DND-41 (cell line): ENCODE measurements around the gene RARG.
A peak's percentile ranks its signal among the peaks of the same experiment; 100 is the strongest.

Experiments
- ATAC-seq: fragments of 200-7000 bp; cut with Tn5 transposase; 3 replicates; pipeline ENCODE4 v1.9.1; 2021; ENCODE audit warnings: low read depth; ENCODE audit not compliant: insufficient read depth
- DNase-seq: peaks from one replicate; pipeline ENCODE4 v3.0.0-alpha.2; 2020
- H2AFZ ChIP-seq: 2 replicates; pipeline ENCODE4 v1.6.0; 2012; ENCODE audit warnings: low read depth, low read length
- H3K27ac ChIP-seq: 2 replicates; pipeline ENCODE4 v1.5.1; 2012; ENCODE audit warnings: low read length, inconsistent platforms
- H3K27me3 ChIP-seq: fragments of 200-600 bp; sonication (generic); 2 replicates; pipeline ENCODE4 v1.6.0; 2012; ENCODE audit warnings: low read length, mild to moderate bottlenecking, inconsistent platforms; ENCODE audit not compliant: insufficient read depth, poor library complexity
- H3K36me3 ChIP-seq: 2 replicates; pipeline ENCODE4 v1.5.1; 2012; ENCODE audit warnings: low read length, inconsistent platforms; ENCODE audit not compliant: insufficient read depth
- H3K4me1 ChIP-seq: 2 replicates; pipeline ENCODE4 v1.5.1; 2012; ENCODE audit warnings: mild to moderate bottlenecking, low read length; ENCODE audit not compliant: insufficient read depth
- H3K4me2 ChIP-seq: 2 replicates; pipeline ENCODE4 v1.6.0; 2012; ENCODE audit warnings: mild to moderate bottlenecking, moderate library complexity, low read length, inconsistent platforms; ENCODE audit not compliant: insufficient read depth
- H3K4me3 ChIP-seq, 2 experiments: fragments of 200-600 bp in 1 of 2; shearing (Covaris generic) in 1 of 2; 2 replicates each; pipeline ENCODE4 v1.5.1; 2012 to 2016; ENCODE audit warnings: inconsistent platforms in 2 of 2, low read length in 2 of 2, mild to moderate bottlenecking in 2 of 2, low read depth in 1 of 2, moderate library complexity in 1 of 2
- H3K79me2 ChIP-seq: 2 replicates; pipeline ENCODE4 v1.6.0; 2012; ENCODE audit warnings: low read length, inconsistent platforms; ENCODE audit not compliant: insufficient read depth
- H3K9ac ChIP-seq: 2 replicates; pipeline ENCODE4 v1.6.0; 2012; ENCODE audit warnings: low read depth, mild to moderate bottlenecking, inconsistent platforms, low read length, moderate library complexity
- H3K9me3 ChIP-seq: 2 replicates; pipeline ENCODE4 v1.5.1; 2012; ENCODE audit warnings: low read length, moderate library complexity, mild to moderate bottlenecking, inconsistent platforms; ENCODE audit not compliant: insufficient read depth, severe bottlenecking
- H4K20me1 ChIP-seq: 2 replicates; pipeline ENCODE4 v1.6.0; 2012; ENCODE audit warnings: low read length; ENCODE audit not compliant: insufficient read depth
- CTCF ChIP-seq: IDR thresholded peaks from 2 replicates; pipeline ENCODE4 v1.5.1; 2012; ENCODE audit warnings: borderline replicate concordance, low read length, moderate library complexity, mild to moderate bottlenecking; ENCODE audit not compliant: poor library complexity, severe bottlenecking; ENCODE audit errors: extremely low read depth
- EZH2 ChIP-seq: IDR thresholded peaks from 3 replicates; pipeline ENCODE4 v1.6.1; 2012; ENCODE audit warnings: borderline replicate concordance, low read depth, mild to moderate bottlenecking, moderate library complexity, low read length, inconsistent platforms; ENCODE audit not compliant: severe bottlenecking

RARG gene

GRCh38 chr12:53252349-53252916 lies 20.4 kb upstream of the RARG start:
- H3K4me2 ChIP-seq = peak overlapping the region; percentile 90
- no peaks in the 10 kb centered on the region for H3K9me3 ChIP-seq
- H3K4me3 ChIP-seq = peak overlapping the region; percentile 79 to 96
- 0 out of 2 replicates have a peak, but pooled peaks cover 3% of the 10 kb centered on the region for H4K20me1 ChIP-seq
- TF ChIP-seq EZH2 (no peak), CTCF (no peak)
- ATAC-seq (peak; percentile 16), DNase-seq (no peak)
- H2AFZ ChIP-seq = peak overlapping the region; percentile 89
- H3K27ac ChIP-seq = peak overlapping the region; percentile 81
- H3K36me3 ChIP-seq = peaks cover 23% of the 10 kb centered on the region
- peaks cover 29% of the 10 kb centered on the region for H3K4me1 ChIP-seq
- H3K9ac ChIP-seq = peak overlapping the region; percentile 86
- peaks cover 22% of the 10 kb centered on the region for H3K79me2 ChIP-seq
- no peaks in the 10 kb centered on the region for H3K27me3 ChIP-seq

GRCh38 chr12:53251477-53252348 lies 19.7 kb upstream of the RARG start:
- H3K9me3 ChIP-seq = no peaks in the 10 kb centered on the region
- peak overlapping the region; percentile 91 for H2AFZ ChIP-seq
- H3K4me3 ChIP-seq = peak overlapping the region; percentile 79 to 96
- H3K27ac ChIP-seq = peak overlapping the region; percentile 81
- DNase-seq (peak; percentile 78), ATAC-seq (peak; percentile 89)
- peaks cover 22% of the 10 kb centered on the region for H3K79me2 ChIP-seq
- TF ChIP-seq EZH2 = no peak
- peak; percentile 62 for TF ChIP-seq CTCF
- no peaks in the 10 kb centered on the region for H3K27me3 ChIP-seq
- peak overlapping the region; percentile 90 for H3K4me2 ChIP-seq
- 0 out of 2 replicates have a peak, but pooled peaks cover 3% of the 10 kb centered on the region for H4K20me1 ChIP-seq
- peak overlapping the region; percentile 86 for H3K9ac ChIP-seq
- H3K36me3 ChIP-seq = peaks cover 23% of the 10 kb centered on the region
- peaks cover 29% of the 10 kb centered on the region for H3K4me1 ChIP-seq

GRCh38 chr12:53245286-53245685 lies 13.3 kb upstream of the RARG start:
- H4K20me1 ChIP-seq = no peaks in the 10 kb centered on the region
- H3K4me3 ChIP-seq = no peak overlapping the region
- no peak overlapping the region for H3K9ac ChIP-seq
- DNase-seq (no peak), ATAC-seq (no peak)
- H3K36me3 ChIP-seq = no peaks in the 10 kb centered on the region
- no peaks in the 10 kb centered on the region for H3K4me1 ChIP-seq
- TF ChIP-seq CTCF (no peak), EZH2 (no peak)
- no peaks in the 10 kb centered on the region for H3K9me3 ChIP-seq
- no peak overlapping the region for H3K4me2 ChIP-seq
- H3K79me2 ChIP-seq = no peaks in the 10 kb centered on the region
- no peak overlapping the region for H3K27ac ChIP-seq
- H3K27me3 ChIP-seq = peaks cover 12% of the 10 kb centered on the region
- no peak overlapping the region for H2AFZ ChIP-seq
